K562 (cell line): ENCODE measurements around the gene TRPC4AP.

Experiments used
- CTCF ChIP-seq, 3 experiments: IDR thresholded peaks in 2 of 3; conservative IDR thresholded peaks in 1 of 3; 2 replicates each; pipeline ENCODE4 v1.5.1; 2011 to 2012; ENCODE audit warnings: low read length in 3 of 3, mild to moderate bottlenecking in 3 of 3, control low read depth in 2 of 3, improper control_type of control experiment in 1 of 3, inconsistent platforms in 1 of 3, low read depth in 1 of 3, mixed read lengths in 1 of 3, moderate library complexity in 1 of 3; ENCODE audit not compliant: insufficient read depth in 2 of 3
- HMGXB4 ChIP-seq: sonication (generic); formaldehyde crosslinking; IDR thresholded peaks from 2 replicates; pipeline ENCODE4 v1.8.1; 2023; ENCODE audit warnings: mild to moderate bottlenecking, missing genetic modification reagents
- KDM2B ChIP-seq: fragments of 250-450 bp; sonication (Bioruptor Pico); IDR thresholded peaks from 2 replicates; pipeline ENCODE4 v1.8.0; 2021; ENCODE audit warnings: mild to moderate bottlenecking, moderate library complexity
- SNIP1 ChIP-seq: fragments of 450-650 bp; IDR thresholded peaks from 2 replicates; pipeline ENCODE4 v1.7.1; 2017; ENCODE audit warnings: low read depth, mild to moderate bottlenecking
- TSC22D4 ChIP-seq: fragments of 450-650 bp; IDR thresholded peaks from 2 replicates; pipeline ENCODE4 v1.6.1; 2016; ENCODE audit warnings: missing genetic modification characterization, missing biosample characterization, control low read depth
- ZBTB17 ChIP-seq: fragments of 450-650 bp; formaldehyde crosslinking; IDR thresholded peaks from 2 replicates; pipeline ENCODE4 v1.4.0; 2020; ENCODE audit warnings: mild to moderate bottlenecking
- TF ChIP-seq, protein P1 (sequence below): IDR thresholded peaks from 2 replicates; pipeline ENCODE4 v1.6.1; 2012; ENCODE audit warnings: low read depth, low read length, improper control_type of control experiment, borderline replicate concordance
- TF ChIP-seq, protein P2 (sequence below), 2 experiments: fragments of 450-650 bp; formaldehyde crosslinking in 1 of 2; IDR thresholded peaks; 2 replicates each; pipeline versions ENCODE4 v1.4.0 to v1.6.1; 2014 to 2020; ENCODE audit warnings: mild to moderate bottlenecking in 2 of 2, borderline replicate concordance in 1 of 2, low read depth in 1 of 2

DNA sequence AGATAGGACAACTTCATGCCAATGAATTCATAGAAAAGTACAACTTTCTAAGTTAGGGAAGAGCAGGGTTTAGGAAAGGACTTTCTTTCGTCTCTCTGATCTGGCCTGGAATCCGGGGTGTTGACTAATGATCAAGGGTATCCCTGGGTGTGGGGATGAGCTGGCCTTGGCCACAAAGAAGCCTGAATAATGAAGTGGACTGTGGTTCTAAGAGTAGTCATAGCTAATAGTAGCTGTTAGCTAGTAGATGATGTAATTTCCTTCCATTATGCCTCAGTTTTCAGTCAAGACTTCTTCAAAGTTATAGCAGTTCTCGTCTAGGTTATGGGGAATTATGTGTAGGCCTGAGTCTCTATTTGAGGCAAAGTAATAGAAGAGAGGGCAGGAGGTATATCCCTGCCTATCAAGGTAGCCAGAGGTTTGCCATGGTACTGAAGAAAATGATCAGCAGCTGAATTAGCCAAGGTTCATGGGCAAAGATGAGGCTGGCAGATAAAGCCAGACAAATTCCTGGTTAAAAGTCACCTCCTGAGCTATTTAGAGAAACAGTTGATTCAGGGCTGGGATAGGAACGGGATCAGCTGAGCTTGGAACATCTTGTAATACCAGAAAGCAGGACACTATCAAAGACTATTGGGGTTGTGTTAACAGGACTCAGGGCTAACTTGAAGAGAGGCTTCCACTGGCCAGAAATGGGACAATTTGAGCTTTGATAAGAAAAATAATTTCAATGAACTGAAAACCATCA is 18.7 kb upstream of the TRPC4AP start:
- TF ChIP-seq TSC22D4 (tag) (no peak), CTCF (IDR thresholded peaks at IDR 0.05 in 2 of 3, conservative IDR thresholded peaks at IDR 0.05 in 1 of 3; ENCODE audit: insufficient read depth in 2 of 3, low read depth in 1 of 3, low read length in 3 of 3) (no peak), HMGXB4 (CRISPR knock-in tag) (no peak), ZBTB17 (CRISPR knock-in tag) (no peak), KDM2B (CRISPR knock-in tag) (no peak), SNIP1 (no peak)
- TF ChIP-seq, protein P1, sequence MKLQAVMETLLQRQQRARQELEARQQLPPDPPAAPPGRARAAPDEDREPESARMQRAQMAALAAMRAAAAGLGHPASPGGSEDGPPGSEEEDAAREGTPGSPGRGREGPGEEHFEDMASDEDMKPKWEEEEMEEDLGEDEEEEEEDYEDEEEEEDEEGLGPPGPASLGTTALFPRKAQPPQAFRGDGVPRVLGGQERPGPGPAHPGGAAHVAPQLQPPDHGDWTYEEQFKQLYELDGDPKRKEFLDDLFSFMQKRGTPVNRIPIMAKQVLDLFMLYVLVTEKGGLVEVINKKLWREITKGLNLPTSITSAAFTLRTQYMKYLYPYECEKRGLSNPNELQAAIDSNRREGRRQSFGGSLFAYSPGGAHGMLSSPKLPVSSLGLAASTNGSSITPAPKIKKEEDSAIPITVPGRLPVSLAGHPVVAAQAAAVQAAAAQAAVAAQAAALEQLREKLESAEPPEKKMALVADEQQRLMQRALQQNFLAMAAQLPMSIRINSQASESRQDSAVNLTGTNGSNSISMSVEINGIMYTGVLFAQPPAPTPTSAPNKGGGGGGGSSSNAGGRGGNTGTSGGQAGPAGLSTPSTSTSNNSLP: no peak
- TF ChIP-seq, protein P2, sequence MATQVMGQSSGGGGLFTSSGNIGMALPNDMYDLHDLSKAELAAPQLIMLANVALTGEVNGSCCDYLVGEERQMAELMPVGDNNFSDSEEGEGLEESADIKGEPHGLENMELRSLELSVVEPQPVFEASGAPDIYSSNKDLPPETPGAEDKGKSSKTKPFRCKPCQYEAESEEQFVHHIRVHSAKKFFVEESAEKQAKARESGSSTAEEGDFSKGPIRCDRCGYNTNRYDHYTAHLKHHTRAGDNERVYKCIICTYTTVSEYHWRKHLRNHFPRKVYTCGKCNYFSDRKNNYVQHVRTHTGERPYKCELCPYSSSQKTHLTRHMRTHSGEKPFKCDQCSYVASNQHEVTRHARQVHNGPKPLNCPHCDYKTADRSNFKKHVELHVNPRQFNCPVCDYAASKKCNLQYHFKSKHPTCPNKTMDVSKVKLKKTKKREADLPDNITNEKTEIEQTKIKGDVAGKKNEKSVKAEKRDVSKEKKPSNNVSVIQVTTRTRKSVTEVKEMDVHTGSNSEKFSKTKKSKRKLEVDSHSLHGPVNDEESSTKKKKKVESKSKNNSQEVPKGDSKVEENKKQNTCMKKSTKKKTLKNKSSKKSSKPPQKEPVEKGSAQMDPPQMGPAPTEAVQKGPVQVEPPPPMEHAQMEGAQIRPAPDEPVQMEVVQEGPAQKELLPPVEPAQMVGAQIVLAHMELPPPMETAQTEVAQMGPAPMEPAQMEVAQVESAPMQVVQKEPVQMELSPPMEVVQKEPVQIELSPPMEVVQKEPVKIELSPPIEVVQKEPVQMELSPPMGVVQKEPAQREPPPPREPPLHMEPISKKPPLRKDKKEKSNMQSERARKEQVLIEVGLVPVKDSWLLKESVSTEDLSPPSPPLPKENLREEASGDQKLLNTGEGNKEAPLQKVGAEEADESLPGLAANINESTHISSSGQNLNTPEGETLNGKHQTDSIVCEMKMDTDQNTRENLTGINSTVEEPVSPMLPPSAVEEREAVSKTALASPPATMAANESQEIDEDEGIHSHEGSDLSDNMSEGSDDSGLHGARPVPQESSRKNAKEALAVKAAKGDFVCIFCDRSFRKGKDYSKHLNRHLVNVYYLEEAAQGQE (IDR thresholded peaks at IDR 0.05; ENCODE audit: borderline replicate concordance): no peak
- TF ChIP-seq, protein P2 (CRISPR knock-in tag; IDR thresholded peaks at IDR 0.05; ENCODE audit: low read depth): no peak
